HepG2 (cell line): ENCODE measurements around the gene TBC1D5.

Experiments
- RELA ChIP-seq: sonication (generic); formaldehyde crosslinking; IDR thresholded peaks from 2 replicates; pipeline ENCODE4 v1.4.0; 2020; ENCODE audit warnings: missing genetic modification reagents
- TCF7 ChIP-seq: sonication (generic); IDR thresholded peaks from 2 replicates; pipeline ENCODE4 v1.6.1; 2016; ENCODE audit warnings: antibody characterized with exemption, low read depth

GRCh38 chr3:17234382-17234781 lies 508.0 kb downstream of the TBC1D5 start:
- TF ChIP-seq RELA: no peak
- TF ChIP-seq TCF7: no peak
